ENCODE results near the gene IDH3G. TPM values are rescaled to one million over a fixed set of nuclear protein-coding genes. Genes with fewer than 3 reads are reported as not detected.

Gene IDH3G
- total RNA-seq, 6 experiments from 2014 or later, result 19.4 to 70.1 (median 27.4) TPM

GRCh38 chrX:153779891-153780677, 14.1 kb downstream of the IDH3G start:
- Histone ChIP-seq H3K4me3 (no peak overlapping the region), H3K27me3 (no peaks in the 10 kb centered on the region), H3K4me1 (no peaks in the 10 kb centered on the region), H3K27ac (no peak overlapping the region), H3K36me3 (no peaks in the 10 kb centered on the region), H3K9me3 (no peaks in the 10 kb centered on the region)
- ATAC-seq, result no peak
- 79% methylated on average over 7 of the region's 18 CpGs for WGBS (ENCODE audit: insufficient coverage, low coverage, low lambda C conversion rate, missing lambda C conversion rate)
- TF ChIP-seq POLR2A (IDR thresholded peaks at IDR 0.05) (no peak), CTCF (IDR thresholded peaks at IDR 0.05) (no peak)
- intact Hi-C loops (cut with DNase I), result no loop called here
- no peak for DNase-seq

DNA sequence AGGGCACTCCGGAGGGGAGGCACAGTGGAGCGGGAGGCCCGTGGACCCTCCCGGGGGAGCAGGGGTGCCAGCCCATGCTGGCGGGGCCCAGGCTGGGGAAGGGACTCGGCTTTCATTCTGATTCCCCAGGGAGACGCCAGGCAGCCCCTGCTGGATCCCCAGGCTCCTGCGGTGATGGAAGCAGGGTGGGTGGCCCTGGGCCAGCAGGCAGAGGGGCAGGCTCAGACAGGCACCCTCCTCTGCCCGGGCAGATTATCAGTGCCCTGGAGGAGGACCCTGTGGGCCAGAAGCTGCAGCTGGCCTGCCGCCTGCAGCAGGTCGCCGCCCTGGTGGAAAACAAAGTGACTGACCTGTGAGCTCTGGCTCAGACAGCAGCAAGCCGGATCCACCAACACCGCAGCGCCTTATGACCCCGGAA, 15.5 kb downstream of the IDH3G start:
- peak in 1 of 3 donors; percentile 58 for DNase-seq
- WGBS (ENCODE audit: insufficient coverage, low coverage, low lambda C conversion rate, missing lambda C conversion rate), result no CpG with 5 or more reads among the region's 16 CpGs
- TF ChIP-seq POLR2A (IDR thresholded peaks at IDR 0.05), result no peak
- peak in 2 of 4 donors; percentile 29 to 45 for TF ChIP-seq CTCF (IDR thresholded peaks at IDR 0.05)
- Histone ChIP-seq H3K4me1 (no peaks in the 10 kb centered on the region), H3K9me3 (no peaks in the 10 kb centered on the region), H3K27me3 (no peaks in the 10 kb centered on the region), H3K36me3 (no peaks in the 10 kb centered on the region), H3K27ac (no peak overlapping the region), H3K4me3 (no peak overlapping the region)
- ATAC-seq, result peak; percentile 59 to 74 (median 65)
- intact Hi-C loops (cut with DNase I), result no loop called here

DNA sequence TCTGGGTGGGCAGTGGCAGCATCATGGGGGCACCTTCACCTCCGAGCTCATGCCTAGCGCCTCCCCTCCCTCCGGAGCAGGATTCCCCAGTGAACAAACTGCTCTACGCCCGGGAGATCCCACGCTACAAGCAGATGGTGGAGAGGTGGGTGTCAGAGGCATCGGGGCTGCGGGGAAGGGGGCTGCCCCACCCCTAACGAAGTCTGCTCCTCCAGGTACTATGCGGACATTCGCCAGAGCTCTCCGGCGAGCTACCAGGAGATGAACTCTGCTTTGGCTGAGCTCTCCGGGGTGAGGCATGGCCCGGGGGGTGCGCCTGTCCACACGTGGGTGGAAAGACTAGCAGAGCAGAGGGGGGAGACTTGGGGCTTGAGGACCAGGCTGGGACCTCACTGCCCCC, 16.0 kb downstream of the IDH3G start:
- intact Hi-C loops (cut with DNase I), result no loop called here
- Histone ChIP-seq H3K27me3 (no peaks in the 10 kb centered on the region), H3K4me3 (no peak overlapping the region), H3K4me1 (no peaks in the 10 kb centered on the region), H3K36me3 (no peaks in the 10 kb centered on the region), H3K27ac (no peak overlapping the region), H3K9me3 (no peaks in the 10 kb centered on the region)
- no peak for ATAC-seq
- WGBS (ENCODE audit: insufficient coverage, low coverage, low lambda C conversion rate, missing lambda C conversion rate), result no CpG with 5 or more reads among the region's 17 CpGs
- DNase-seq, result peak in 1 of 3 donors; percentile 51
- no peak for TF ChIP-seq CTCF (IDR thresholded peaks at IDR 0.05)
- no peak for TF ChIP-seq POLR2A (IDR thresholded peaks at IDR 0.05)

DNA sequence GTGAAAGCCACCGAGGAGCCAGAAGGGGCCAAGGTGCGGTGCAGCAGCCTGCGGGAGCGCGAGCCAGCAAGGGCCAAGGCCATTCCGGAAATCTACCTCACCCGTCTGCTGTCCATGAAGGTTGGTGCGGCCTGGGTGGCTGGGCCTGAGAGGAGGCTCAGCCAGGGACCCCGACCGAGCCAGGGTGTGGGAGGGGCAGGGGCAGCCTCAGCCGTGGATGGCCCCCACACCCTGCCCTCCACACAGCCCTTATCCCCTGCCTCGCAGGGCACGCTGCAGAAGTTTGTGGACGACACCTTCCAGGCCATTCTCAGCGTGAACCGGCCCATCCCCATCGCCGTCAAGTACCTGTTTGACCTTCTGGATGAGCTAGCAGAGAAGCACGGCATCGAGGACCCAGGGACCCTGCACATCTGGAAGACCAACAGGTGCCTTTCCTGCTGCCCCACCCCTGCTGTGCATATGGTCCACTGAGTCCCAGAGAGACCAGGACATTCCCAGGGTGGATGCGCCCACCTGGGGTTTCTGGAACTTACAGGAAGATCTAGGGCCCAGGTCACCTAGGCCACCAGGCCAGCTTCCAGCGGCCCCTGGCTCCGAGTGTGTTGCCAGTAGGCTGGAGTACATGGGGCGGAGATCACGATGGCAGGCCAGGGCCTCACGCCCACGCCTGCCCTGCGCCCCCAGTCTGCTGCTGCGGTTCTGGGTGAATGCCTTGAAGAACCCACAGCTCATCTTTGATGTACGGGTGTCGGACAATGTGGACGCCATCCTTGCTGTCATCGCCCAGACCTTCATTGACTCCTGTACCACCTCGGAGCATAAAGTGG, 16.7 kb downstream of the IDH3G start:
- ATAC-seq, result no peak
- H3K9me3 ChIP-seq, result no peaks in the 10 kb centered on the region

More for the DNA sequence above, 16.7 kb downstream of the IDH3G start:
- Histone ChIP-seq H3K27me3 (no peaks in the 10 kb centered on the region), H3K4me3 (no peak overlapping the region), H3K36me3 (no peaks in the 10 kb centered on the region), H3K4me1 (no peaks in the 10 kb centered on the region), H3K27ac (no peak overlapping the region)
- peak in 2 of 3 donors; percentile 16 to 30 for DNase-seq
- WGBS (ENCODE audit: insufficient coverage, low coverage, low lambda C conversion rate, missing lambda C conversion rate), result 62% methylated on average over 2 of the region's 34 CpGs
- intact Hi-C loops (cut with DNase I), result no loop called here
- TF ChIP-seq CTCF (IDR thresholded peaks at IDR 0.05) (no peak), POLR2A (IDR thresholded peaks at IDR 0.05) (no peak)
